ENCODE data around the gene DNAH14. TPM values are rescaled to one million over a fixed set of nuclear protein-coding genes. Genes with fewer than 3 reads are reported as not detected.

The DNAH14 gene
- total RNA-seq, 1 donor, result 31.8 TPM

DNA sequence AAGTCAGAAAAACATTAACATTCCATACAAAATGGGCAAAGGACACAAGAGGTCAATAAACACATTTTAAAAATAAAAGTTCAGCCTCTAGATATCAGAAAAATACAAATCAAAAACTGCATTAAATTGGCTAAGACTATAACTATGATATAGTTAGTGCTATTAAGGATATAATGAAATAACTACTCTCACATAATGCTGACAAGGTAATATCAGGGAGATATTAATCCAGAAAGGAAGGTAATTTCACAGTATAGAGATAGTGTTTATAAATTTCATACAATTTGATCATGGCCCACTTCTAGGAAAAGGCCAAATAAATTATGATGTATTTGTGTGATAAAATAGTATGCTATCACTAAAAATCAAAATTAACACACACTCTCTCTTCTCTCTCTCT is 436.5 kb downstream of the DNAH14 start:
- no peaks in the 10 kb centered on the region for H3K9me3 ChIP-seq (ENCODE audit: low read depth, low read length)

DNA sequence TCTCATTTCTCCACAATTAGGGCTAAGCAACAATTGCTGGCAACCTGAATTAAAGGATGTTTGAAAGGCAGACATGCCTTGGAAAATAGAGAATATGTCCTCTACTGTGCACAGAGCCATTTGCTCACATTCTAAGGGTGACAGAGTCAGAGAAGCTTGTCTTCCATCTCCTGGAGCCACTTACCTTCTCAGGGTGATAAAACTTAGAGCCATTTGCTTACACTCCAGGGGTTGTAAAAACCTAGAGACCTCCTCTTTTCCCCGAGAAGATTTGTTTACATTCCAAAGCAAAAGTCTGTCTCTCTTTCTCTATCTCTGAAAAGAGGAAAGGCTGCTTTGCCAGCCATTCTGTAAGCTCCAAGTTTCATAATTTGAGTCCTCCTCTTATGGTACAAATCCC is 437.1 kb downstream of the DNAH14 start:
- TF ChIP-seq, protein P1, sequence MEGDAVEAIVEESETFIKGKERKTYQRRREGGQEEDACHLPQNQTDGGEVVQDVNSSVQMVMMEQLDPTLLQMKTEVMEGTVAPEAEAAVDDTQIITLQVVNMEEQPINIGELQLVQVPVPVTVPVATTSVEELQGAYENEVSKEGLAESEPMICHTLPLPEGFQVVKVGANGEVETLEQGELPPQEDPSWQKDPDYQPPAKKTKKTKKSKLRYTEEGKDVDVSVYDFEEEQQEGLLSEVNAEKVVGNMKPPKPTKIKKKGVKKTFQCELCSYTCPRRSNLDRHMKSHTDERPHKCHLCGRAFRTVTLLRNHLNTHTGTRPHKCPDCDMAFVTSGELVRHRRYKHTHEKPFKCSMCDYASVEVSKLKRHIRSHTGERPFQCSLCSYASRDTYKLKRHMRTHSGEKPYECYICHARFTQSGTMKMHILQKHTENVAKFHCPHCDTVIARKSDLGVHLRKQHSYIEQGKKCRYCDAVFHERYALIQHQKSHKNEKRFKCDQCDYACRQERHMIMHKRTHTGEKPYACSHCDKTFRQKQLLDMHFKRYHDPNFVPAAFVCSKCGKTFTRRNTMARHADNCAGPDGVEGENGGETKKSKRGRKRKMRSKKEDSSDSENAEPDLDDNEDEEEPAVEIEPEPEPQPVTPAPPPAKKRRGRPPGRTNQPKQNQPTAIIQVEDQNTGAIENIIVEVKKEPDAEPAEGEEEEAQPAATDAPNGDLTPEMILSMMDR (IDR thresholded peaks at IDR 0.05; ENCODE audit: extremely low read depth, low read depth, low read length), result no peak
- no peaks in the 10 kb centered on the region for H3K36me3 ChIP-seq (ENCODE audit: insufficient read depth, low read length)
- no peaks in the 10 kb centered on the region for H4K20me1 ChIP-seq (ENCODE audit: insufficient read depth, low read length)
- no peak for DNase-seq (ENCODE audit: insufficient read length, low spot score, missing footprints)
- H3K4me1 ChIP-seq (ENCODE audit: insufficient read depth, low read length), result no peaks in the 10 kb centered on the region
- H3K27ac ChIP-seq (ENCODE audit: low read depth, low read length), result no peak overlapping the region
- H3K27me3 ChIP-seq (ENCODE audit: insufficient read depth, low read length), result no peaks in the 10 kb centered on the region
- H3K79me2 ChIP-seq (ENCODE audit: insufficient read depth, low read length), result no peaks in the 10 kb centered on the region
- H3K4me2 ChIP-seq (ENCODE audit: insufficient read depth, low read length), result no peak overlapping the region
- H3K9me3 ChIP-seq (ENCODE audit: low read depth, low read length), result no peaks in the 10 kb centered on the region
- no peak overlapping the region for H2AFZ ChIP-seq (ENCODE audit: low read length)
- H3K4me3 ChIP-seq (ENCODE audit: insufficient read depth, low read length), result no peak overlapping the region

More for the DNA sequence above, 436.5 kb downstream of the DNAH14 start:
- Histone ChIP-seq H3K4me1 (ENCODE audit: insufficient read depth, low read length) (no peaks in the 10 kb centered on the region), H3K27me3 (ENCODE audit: insufficient read depth, low read length) (no peaks in the 10 kb centered on the region), H3K79me2 (ENCODE audit: insufficient read depth, low read length) (no peaks in the 10 kb centered on the region), H2AFZ (ENCODE audit: low read length) (no peak overlapping the region), H3K27ac (ENCODE audit: low read depth, low read length) (no peak overlapping the region), H3K4me2 (ENCODE audit: insufficient read depth, low read length) (no peak overlapping the region), H3K4me3 (ENCODE audit: insufficient read depth, low read length) (no peak overlapping the region), H4K20me1 (ENCODE audit: insufficient read depth, low read length) (no peaks in the 10 kb centered on the region), H3K36me3 (ENCODE audit: insufficient read depth, low read length) (no peaks in the 10 kb centered on the region)
- TF ChIP-seq, protein P1 (IDR thresholded peaks at IDR 0.05; ENCODE audit: extremely low read depth, low read depth, low read length), result no peak
- no peak for DNase-seq (ENCODE audit: insufficient read length, low spot score, missing footprints)

- Histone ChIP-seq H3K36me3 (ENCODE audit: insufficient read depth, low read length) (no peaks in the 10 kb centered on the region), H3K79me2 (ENCODE audit: insufficient read depth, low read length) (no peaks in the 10 kb centered on the region), H3K4me1 (ENCODE audit: insufficient read depth, low read length) (no peaks in the 10 kb centered on the region), H4K20me1 (ENCODE audit: insufficient read depth, low read length) (no peaks in the 10 kb centered on the region), H3K27me3 (ENCODE audit: insufficient read depth, low read length) (no peaks in the 10 kb centered on the region), H3K4me2 (ENCODE audit: insufficient read depth, low read length) (no peak overlapping the region), H3K9me3 (ENCODE audit: low read depth, low read length) (no peaks in the 10 kb centered on the region), H3K4me3 (ENCODE audit: insufficient read depth, low read length) (no peak overlapping the region), H3K27ac (ENCODE audit: low read depth, low read length) (no peak overlapping the region), H2AFZ (ENCODE audit: low read length) (no peak overlapping the region)
- no peak for DNase-seq (ENCODE audit: insufficient read length, low spot score, missing footprints)
- TF ChIP-seq, protein P1 (IDR thresholded peaks at IDR 0.05; ENCODE audit: extremely low read depth, low read depth, low read length), result no peak
These were observed 438.6 kb downstream of the DNAH14 start for GRCh38 chr1:225368036-225368552.

DNA sequence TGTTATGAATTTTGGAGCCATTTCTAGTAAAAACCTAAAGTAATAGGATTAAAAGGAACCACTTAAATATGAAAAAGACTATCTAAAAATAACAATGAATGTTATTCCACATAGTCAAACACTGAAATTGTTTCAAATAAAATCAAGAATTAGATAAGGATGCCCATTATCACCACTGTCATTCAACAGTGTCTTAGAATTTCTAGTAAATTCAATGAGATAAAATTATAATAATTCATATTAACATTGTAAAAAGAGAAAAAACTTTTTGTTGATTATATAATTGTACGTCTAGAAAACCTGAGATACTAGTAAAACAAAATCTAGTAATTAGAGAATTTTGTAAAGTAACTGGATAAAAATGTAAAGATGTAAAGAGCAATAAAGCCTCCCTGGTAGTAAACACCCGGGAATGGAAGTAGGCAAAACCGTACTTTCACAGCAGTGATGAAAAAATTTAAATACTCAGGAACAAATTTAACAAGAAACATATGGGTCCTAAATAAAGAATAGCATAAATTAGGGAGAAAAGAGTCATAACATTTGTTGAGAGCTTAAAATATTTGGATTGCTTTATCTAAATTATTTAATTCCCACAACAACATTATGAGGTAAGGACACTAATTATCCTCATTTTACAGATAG is 442.0 kb downstream of the DNAH14 start:
- H3K27me3 ChIP-seq (ENCODE audit: insufficient read depth, low read length), result no peaks in the 10 kb centered on the region
- no peaks in the 10 kb centered on the region for H4K20me1 ChIP-seq (ENCODE audit: insufficient read depth, low read length)
- no peak overlapping the region for H3K4me3 ChIP-seq (ENCODE audit: insufficient read depth, low read length)
- TF ChIP-seq, protein P1 (IDR thresholded peaks at IDR 0.05; ENCODE audit: extremely low read depth, low read depth, low read length), result no peak
- no peaks in the 10 kb centered on the region for H3K36me3 ChIP-seq (ENCODE audit: insufficient read depth, low read length)
- no peak overlapping the region for H2AFZ ChIP-seq (ENCODE audit: low read length)
- no peak overlapping the region for H3K4me2 ChIP-seq (ENCODE audit: insufficient read depth, low read length)
- no peaks in the 10 kb centered on the region for H3K79me2 ChIP-seq (ENCODE audit: insufficient read depth, low read length)
- no peak for DNase-seq (ENCODE audit: insufficient read length, low spot score, missing footprints)
- no peaks in the 10 kb centered on the region for H3K9me3 ChIP-seq (ENCODE audit: low read depth, low read length)
- no peaks in the 10 kb centered on the region for H3K4me1 ChIP-seq (ENCODE audit: insufficient read depth, low read length)
- no peak overlapping the region for H3K27ac ChIP-seq (ENCODE audit: low read depth, low read length)

Data from osteoblast (primary cell).